Stimulated activated naive CD4-positive, alpha-beta T cell (primary cell): ENCODE results near the gene NDEL1.

Experiments
- DNase-seq, 6 experiments: peaks; one replicate each; lab custom pipeline; 2025; lab: John Stamatoyannopoulos, UW

Gene NDEL1

GRCh38 chr17:8477715-8478441, 42.2 kb downstream of the NDEL1 start:
- no peak for DNase-seq

GRCh38 chr17:8479431-8479947, 43.8 kb downstream of the NDEL1 start:
- DNase-seq = no peak

- DNase-seq = no peak
These were observed 44.6 kb downstream of the NDEL1 start for GRCh38 chr17:8480011-8480976.

GRCh38 chr17:8481089-8481488, 45.4 kb downstream of the NDEL1 start:
- no peak for DNase-seq

GRCh38 chr17:8481703-8482102, 46.0 kb downstream of the NDEL1 start:
- DNase-seq = no peak

- DNase-seq = no peak
These were observed 46.9 kb downstream of the NDEL1 start for GRCh38 chr17:8482546-8482945.

- no peak for DNase-seq
These were observed 48.8 kb downstream of the NDEL1 start for GRCh38 chr17:8484465-8484864.

- DNase-seq = no peak
These were observed 49.8 kb downstream of the NDEL1 start for GRCh38 chr17:8485491-8485890.

GRCh38 chr17:8487130-8487645, 51.5 kb downstream of the NDEL1 start:
- no peak for DNase-seq

- DNase-seq = no peak
These were observed 52.1 kb downstream of the NDEL1 start for GRCh38 chr17:8487743-8488142.

- no peak for DNase-seq
These were observed 52.8 kb downstream of the NDEL1 start for GRCh38 chr17:8488491-8488890.

GRCh38 chr17:8488901-8489300, 53.2 kb downstream of the NDEL1 start:
- DNase-seq = no peak

GRCh38 chr17:8489841-8490240, 54.2 kb downstream of the NDEL1 start:
- DNase-seq = no peak

- DNase-seq = no peak
These were observed 54.8 kb downstream of the NDEL1 start for GRCh38 chr17:8490256-8491023.

- DNase-seq = no peak
These were observed 56.4 kb downstream of the NDEL1 start for GRCh38 chr17:8492121-8492520.

- no peak for DNase-seq
These were observed 58.3 kb downstream of the NDEL1 start for GRCh38 chr17:8494021-8494420.

GRCh38 chr17:8494506-8495111, 58.9 kb downstream of the NDEL1 start:
- no peak for DNase-seq

GRCh38 chr17:8496081-8496480, 60.4 kb downstream of the NDEL1 start:
- DNase-seq = no peak

- DNase-seq = no peak
These were observed 63.5 kb downstream of the NDEL1 start for GRCh38 chr17:8499171-8499570.

GRCh38 chr17:8499614-8500013, 63.9 kb downstream of the NDEL1 start:
- no peak for DNase-seq

- no peak for DNase-seq
These were observed 64.9 kb downstream of the NDEL1 start for GRCh38 chr17:8500609-8501008.
